ENCODE results near the gene MLKL. TPM values are rescaled to one million over a fixed set of nuclear protein-coding genes. Genes with fewer than 3 reads are reported as not detected.

Gene MLKL
- total RNA-seq, 4 donors from 2014 or later: 18.4 to 47.9 (median 31.9) TPM

- ATAC-seq (ENCODE audit: low FRiP score): peak; percentile 100
- TF ChIP-seq, protein P1, sequence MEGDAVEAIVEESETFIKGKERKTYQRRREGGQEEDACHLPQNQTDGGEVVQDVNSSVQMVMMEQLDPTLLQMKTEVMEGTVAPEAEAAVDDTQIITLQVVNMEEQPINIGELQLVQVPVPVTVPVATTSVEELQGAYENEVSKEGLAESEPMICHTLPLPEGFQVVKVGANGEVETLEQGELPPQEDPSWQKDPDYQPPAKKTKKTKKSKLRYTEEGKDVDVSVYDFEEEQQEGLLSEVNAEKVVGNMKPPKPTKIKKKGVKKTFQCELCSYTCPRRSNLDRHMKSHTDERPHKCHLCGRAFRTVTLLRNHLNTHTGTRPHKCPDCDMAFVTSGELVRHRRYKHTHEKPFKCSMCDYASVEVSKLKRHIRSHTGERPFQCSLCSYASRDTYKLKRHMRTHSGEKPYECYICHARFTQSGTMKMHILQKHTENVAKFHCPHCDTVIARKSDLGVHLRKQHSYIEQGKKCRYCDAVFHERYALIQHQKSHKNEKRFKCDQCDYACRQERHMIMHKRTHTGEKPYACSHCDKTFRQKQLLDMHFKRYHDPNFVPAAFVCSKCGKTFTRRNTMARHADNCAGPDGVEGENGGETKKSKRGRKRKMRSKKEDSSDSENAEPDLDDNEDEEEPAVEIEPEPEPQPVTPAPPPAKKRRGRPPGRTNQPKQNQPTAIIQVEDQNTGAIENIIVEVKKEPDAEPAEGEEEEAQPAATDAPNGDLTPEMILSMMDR (IDR thresholded peaks at IDR 0.05): no peak
- peak; percentile 91 for DNase-seq (ENCODE audit: low spot score)
Measured at GRCh38 chr16:74666425-74667254, 34.0 kb downstream of the MLKL start, which contains the start of gene RFWD3. Gene RFWD3, minus strand, starts transcription at chr16:74666877. Its CDS starts 5,428 bp downstream, at chr16:74661449.

DNA sequence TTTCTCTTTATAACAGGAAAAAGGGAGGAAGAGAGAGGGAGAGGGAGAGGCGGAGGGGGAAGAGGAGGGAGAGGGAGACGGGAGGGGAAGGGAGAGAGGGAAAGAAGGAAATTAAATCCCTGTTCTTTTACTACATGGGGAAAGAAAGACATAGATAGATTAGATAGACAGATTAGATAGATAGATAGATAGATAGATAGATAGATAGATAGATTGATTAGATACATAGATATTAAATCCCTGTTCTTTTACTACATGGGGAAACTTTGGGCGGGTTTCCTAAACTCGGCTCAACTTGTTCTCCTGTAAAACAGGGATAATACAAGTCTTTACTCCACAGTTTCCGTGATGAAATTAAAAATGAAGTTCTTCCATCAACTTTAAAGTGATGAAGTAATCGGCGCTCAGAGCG lies 34.6 kb downstream of the MLKL start:
- TF ChIP-seq, protein P1 (IDR thresholded peaks at IDR 0.05): no peak
- ATAC-seq (ENCODE audit: low FRiP score) (no peak), DNase-seq (ENCODE audit: low spot score) (no peak)

DNA sequence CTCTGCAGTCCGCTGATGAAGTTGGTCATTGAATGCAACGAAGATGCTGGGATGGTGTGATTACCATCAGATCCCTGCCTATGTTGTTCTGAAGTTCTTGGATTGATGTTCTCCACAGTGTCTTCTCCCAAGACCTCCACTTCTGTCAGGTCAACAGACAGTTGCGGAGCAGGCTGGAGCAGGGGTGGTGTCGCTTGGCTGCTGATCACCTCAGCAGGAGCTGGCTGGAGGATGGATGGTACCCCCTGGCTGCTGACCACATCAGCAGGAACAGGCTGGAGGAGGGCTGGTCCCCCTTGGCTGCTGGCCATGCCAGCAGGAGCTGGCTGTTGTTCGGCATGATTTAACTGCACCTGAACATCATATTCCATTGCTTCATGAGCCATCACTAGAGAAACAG lies 39.6 kb downstream of the MLKL start:
- ATAC-seq (ENCODE audit: low FRiP score): no peak
- TF ChIP-seq, protein P1 (IDR thresholded peaks at IDR 0.05): no peak
- no peak for DNase-seq (ENCODE audit: low spot score)

DNA sequence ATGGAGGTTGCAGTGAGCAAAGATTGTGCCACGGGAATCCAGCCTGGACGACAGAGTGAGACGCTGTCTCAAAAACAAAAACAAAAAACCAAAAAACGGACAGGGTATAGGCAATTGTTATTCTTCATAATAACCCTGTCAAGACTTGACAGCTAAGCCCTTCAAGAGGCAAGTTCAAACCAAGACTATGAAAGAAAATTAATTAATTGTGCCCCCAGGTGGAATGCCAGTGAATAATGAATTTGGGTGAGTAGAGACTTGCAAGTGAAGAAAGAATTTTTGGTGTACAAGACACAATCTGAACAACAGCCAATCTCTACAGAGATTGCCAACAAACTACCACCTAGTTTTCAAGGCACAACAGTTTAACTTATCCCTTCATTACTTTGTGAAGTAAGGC lies 40.3 kb downstream of the MLKL start:
- TF ChIP-seq, protein P1 (IDR thresholded peaks at IDR 0.05): no peak
- ATAC-seq (ENCODE audit: low FRiP score) (no peak), DNase-seq (ENCODE audit: low spot score) (no peak)

GRCh38 chr16:74659041-74659440 lies 41.6 kb downstream of the MLKL start:
- ATAC-seq (ENCODE audit: low FRiP score) (no peak), DNase-seq (ENCODE audit: low spot score) (no peak)
- TF ChIP-seq, protein P1 (IDR thresholded peaks at IDR 0.05): no peak

- DNase-seq (ENCODE audit: low spot score) (no peak), ATAC-seq (ENCODE audit: low FRiP score) (no peak)
- TF ChIP-seq, protein P1 (IDR thresholded peaks at IDR 0.05): no peak
Measured at GRCh38 chr16:74657870-74658642, 42.6 kb downstream of the MLKL start.

All from omental fat pad (tissue), 4 donors.